SK-N-SH (cell line): ENCODE measurements around the gene MFAP2. TPM values are rescaled to one million over a fixed set of nuclear protein-coding genes. Genes with fewer than 3 reads are reported as not detected.

Experiments
- CTCF ChIA-PET: fragments of 300-600, 350-600 bp; formaldehyde crosslinking; extraction: SDS; loops from one replicate; lab custom pipeline; 2021; lab: Yijun Ruan, JAX
- POLR2A ChIA-PET: fragments of 350-600 bp; sonication (Branson Sonifier 250); formaldehyde crosslinking; extraction: SDS; loops from one replicate; lab custom pipeline; 2020; ENCODE audit warnings: antibody characterized with exemption, inconsistent platforms; lab: Yijun Ruan, JAX
- DNase-seq: peaks from one replicate; pipeline ENCODE4 v3.0.0; 2012
- H2AFZ ChIP-seq: fragments of 200-600 bp; sonication (generic); 2 replicates; pipeline ENCODE4 v1.8.1; 2016; ENCODE audit warnings: antibody characterized with exemption, mild to moderate bottlenecking, low read depth
- H3F3A ChIP-seq: fragments of 200-600 bp; sonication (generic); replicated peaks from 2 replicates; pipeline ENCODE3; 2016; ENCODE audit warnings: antibody characterized with exemption, mild to moderate bottlenecking; ENCODE audit not compliant: insufficient read depth
- H3K27ac ChIP-seq, 2 experiments: fragments of 200-500 bp in 1 of 2; fragments of 200-600 bp in 1 of 2; sonication (Bioruptor generic) in 1 of 2; sonication (generic), shearing (Covaris generic) in 1 of 2; 2 replicates each; pipeline versions ENCODE4 v1.5.1 to v1.6.1; 2014 to 2016; ENCODE audit warnings: low read depth in 2 of 2, inconsistent platforms in 1 of 2, low read length in 1 of 2, mild to moderate bottlenecking in 1 of 2, mixed read lengths in 1 of 2
- H3K27me3 ChIP-seq: fragments of 200-600 bp; sonication (generic), shearing (Covaris generic); 2 replicates; pipeline ENCODE4 v1.6.1; 2016; ENCODE audit warnings: mixed run types; ENCODE audit not compliant: insufficient read depth
- H3K36me3 ChIP-seq, 2 experiments: fragments of 200-500 bp in 1 of 2; fragments of 200-600 bp in 1 of 2; sonication (Bioruptor generic) in 1 of 2; sonication (generic) in 1 of 2; replicated peaks in 1 of 2; 2 replicates each; pipeline versions ENCODE3 to v1.5.1; 2014 to 2016; ENCODE audit warnings: low read length in 1 of 2, mild to moderate bottlenecking in 1 of 2; ENCODE audit not compliant: insufficient read depth in 2 of 2, control insufficient read depth in 1 of 2
- H3K4me1 ChIP-seq, 2 experiments: fragments of 200-500 bp in 1 of 2; fragments of 200-600 bp in 1 of 2; sonication (Bioruptor generic) in 1 of 2; sonication (generic), shearing (Covaris generic) in 1 of 2; 2 replicates each; pipeline versions ENCODE4 v1.5.1 to v1.6.1; 2014 to 2016; ENCODE audit warnings: low read depth in 1 of 2, low read length in 1 of 2, mixed run types in 1 of 2; ENCODE audit not compliant: insufficient read depth in 2 of 2, control insufficient read depth in 1 of 2
- H3K4me2 ChIP-seq: fragments of 200-600 bp; sonication (generic), shearing (Covaris generic); 2 replicates; pipeline ENCODE4 v1.6.1; 2017; ENCODE audit warnings: mixed run types
- H3K4me3 ChIP-seq, 2 experiments: fragments of 200-500 bp in 1 of 2; fragments of 200-600 bp in 1 of 2; sonication (Bioruptor generic) in 1 of 2; sonication (generic), shearing (Covaris generic) in 1 of 2; 2 replicates each; pipeline versions ENCODE4 v1.5.1 to v1.8.1; 2014 to 2016; ENCODE audit warnings: low read depth in 2 of 2, inconsistent platforms in 1 of 2, low read length in 1 of 2, mild to moderate bottlenecking in 1 of 2, mixed read lengths in 1 of 2, moderate library complexity in 1 of 2
- H3K79me2 ChIP-seq: fragments of 200-600 bp; sonication (generic); 2 replicates; pipeline ENCODE4 v1.8.1; 2017; ENCODE audit warnings: mild to moderate bottlenecking; ENCODE audit not compliant: insufficient read depth
- H3K9ac ChIP-seq: fragments of 200-600 bp; sonication (generic); 2 replicates; pipeline ENCODE4 v1.6.1; 2017; ENCODE audit warnings: mixed run types
- H3K9me2 ChIP-seq: fragments of 200-600 bp; sonication (generic); 2 replicates; pipeline ENCODE4 v1.6.1; 2017; ENCODE audit warnings: mixed run types
- H3K9me3 ChIP-seq: fragments of 200-600 bp; sonication (generic); 2 replicates; pipeline ENCODE4 v1.6.1; 2017; ENCODE audit warnings: mixed run types, mild to moderate bottlenecking, moderate library complexity
- H4K20me1 ChIP-seq: fragments of 200-600 bp; sonication (generic); 2 replicates; pipeline ENCODE4 v1.6.1; 2017; ENCODE audit warnings: mild to moderate bottlenecking, mixed run types; ENCODE audit not compliant: insufficient read depth
- CHD2 ChIP-seq: fragments of 150-350 bp; IDR thresholded peaks from 2 replicates; pipeline ENCODE4 v1.6.1; 2018; ENCODE audit warnings: low read length; ENCODE audit not compliant: partially characterized antibody
- CTCF ChIP-seq: fragments of 200-600 bp; sonication (generic); IDR thresholded peaks from 2 replicates; pipeline ENCODE4 v1.6.1; 2017; ENCODE audit warnings: antibody characterized with exemption, mild to moderate bottlenecking, moderate library complexity
- EP300 ChIP-seq, 2 experiments: IDR thresholded peaks; 2 replicates each; pipeline versions ENCODE4 v1.4.0 to v1.6.1; 2012; ENCODE audit warnings: borderline replicate concordance in 1 of 2, low read depth in 1 of 2, low read length in 1 of 2
- EZH2phosphoT487 ChIP-seq: fragments of 200-600 bp; sonication (generic); IDR thresholded peaks from 2 replicates; pipeline ENCODE4 v1.6.1; 2017; ENCODE audit warnings: low read depth, mixed run types, mild to moderate bottlenecking, antibody characterized with exemption, moderate library complexity, borderline replicate concordance
- FOXJ3 ChIP-seq: sonication (generic); formaldehyde crosslinking; IDR thresholded peaks from 2 replicates; pipeline ENCODE4 v1.5.1; 2020; ENCODE audit warnings: mild to moderate bottlenecking, missing genetic modification reagents
- GATA2 ChIP-seq: sonication (generic); formaldehyde crosslinking; IDR thresholded peaks from 2 replicates; pipeline ENCODE4 v1.5.0; 2020; ENCODE audit warnings: mild to moderate bottlenecking, missing genetic modification reagents
- JUND ChIP-seq: IDR thresholded peaks from 2 replicates; pipeline ENCODE4 v1.4.0; 2012
- MEF2A ChIP-seq: IDR thresholded peaks from 2 replicates; pipeline ENCODE4 v1.4.0; 2012; ENCODE audit warnings: low read depth, borderline replicate concordance
- MXI1 ChIP-seq: IDR thresholded peaks from 2 replicates; pipeline ENCODE4 v1.6.1; 2012; ENCODE audit warnings: mild to moderate bottlenecking, low read depth, low read length, improper control_type of control experiment
- NFIC ChIP-seq: IDR thresholded peaks from 2 replicates; pipeline ENCODE4 v1.4.0; 2012; ENCODE audit warnings: borderline replicate concordance
- NRF1 ChIP-seq: IDR thresholded peaks from 2 replicates; pipeline ENCODE4 v1.6.1; 2012; ENCODE audit warnings: low read depth, mild to moderate bottlenecking, low read length
- RCOR1 ChIP-seq: fragments of 150-350 bp; IDR thresholded peaks from 2 replicates; pipeline ENCODE4 v1.6.1; 2017; ENCODE audit warnings: antibody characterized with exemption, low read length
- USF1 ChIP-seq: IDR thresholded peaks from 2 replicates; pipeline ENCODE4 v1.4.0; 2012; ENCODE audit warnings: low read depth, borderline replicate concordance
- USF2 ChIP-seq: fragments of 150-350 bp; IDR thresholded peaks from 2 replicates; pipeline ENCODE4 v1.6.1; 2017; ENCODE audit warnings: antibody characterized with exemption, low read length, low read depth, borderline replicate concordance
- ZBTB33 ChIP-seq: IDR thresholded peaks from 2 replicates; pipeline ENCODE4 v1.4.0; 2012; ENCODE audit warnings: low read depth, borderline replicate concordance
- WGBS: methylation state at CpG from one replicate; pipeline ENCODE4 v1.1.6; 2017; ENCODE audit warnings: low lambda C conversion rate; 5-methylcytosine and 5-hydroxymethylcytosine counted together
- polyA plus RNA-seq, 3 experiments: library from polyadenylated mRNA; depleted of rRNA; stranded (reverse); fragments of >200 nt; gene quantifications; 2 replicates each; pipeline ENCODE4 v1.2.3, GENCODE V29; 2012

MFAP2 gene
- polyA plus RNA-seq, 1 of the 3 experiments (the other 2 are of a cell fraction) = 189 TPM

- Histone ChIP-seq H4K20me1 (peaks cover 14% of the 10 kb centered on the region), H3K4me2 (no peak overlapping the region), H3K27ac (no peak overlapping the region), H3K9ac (no peak overlapping the region), H3K4me3 (no peak overlapping the region)
- DNase-seq = no peak
- CTCF ChIA-PET = interaction anchor here (1.0 to 4.4 kb wide), 6 partner anchors 15 to 61 kb away, joined by 3 to 16 read pairs (median 7); partner anchors contain the start of gene MFAP2
- TF ChIP-seq MEF2A = no peak
- TF ChIP-seq, all 33 proteins: peak for 0
- POLR2A ChIA-PET = no interaction called here
- H3K27me3 ChIP-seq = no peaks in the 10 kb centered on the region
- peaks cover 21% of the 10 kb centered on the region for H3K79me2 ChIP-seq
- H3F3A ChIP-seq = peaks cover 5% of the 10 kb centered on the region
- no peaks in the 10 kb centered on the region for H3K9me2 ChIP-seq
- no peaks in the 10 kb centered on the region for H3K9me3 ChIP-seq
- 81% methylated on average over 8 of the region's 9 CpGs for WGBS
- no peaks in the 10 kb centered on the region for H3K36me3 ChIP-seq
- peaks cover 12 to 22% of the 10 kb centered on the region in 2 experiments; a peak in 2 of 4 replicates for H3K4me1 ChIP-seq
- no peak overlapping the region for H2AFZ ChIP-seq
These were observed 32.5 kb upstream of the MFAP2 start for GRCh38 chr1:17012775-17013490.

GRCh38 chr1:17011439-17012307 lies 31.3 kb upstream of the MFAP2 start, which contains the start of gene ATP13A2:
Gene ATP13A2 (minus strand): TSS chr1:17011928. CDS start chr1:17011738, 190 bp downstream.
- Histone ChIP-seq H3F3A (peaks cover 5% of the 10 kb centered on the region), H3K79me2 (peaks cover 24% of the 10 kb centered on the region), H3K27ac (peak within 1 kb of the TSS in 1 of 2 experiments; percentile 36; a peak in 1 of 4 replicates), H3K4me1 (peaks cover 12 to 22% of the 10 kb centered on the region in 2 experiments; a peak in 2 of 4 replicates), H3K27me3 (no peaks in the 10 kb centered on the region), H3K9ac (peak within 1 kb of the TSS; percentile 60; the same call in 1 of the 2 replicates), H3K4me3 (peak within 1 kb of the TSS; percentile 79 to 92), H2AFZ (peak within 1 kb of the TSS; percentile 89; the same call in 1 of the 2 replicates), H3K9me2 (no peaks in the 10 kb centered on the region), H3K36me3 (no peaks in the 10 kb centered on the region), H3K9me3 (no peaks in the 10 kb centered on the region), H4K20me1 (peaks cover 14% of the 10 kb centered on the region), H3K4me2 (peak within 1 kb of the TSS; percentile 99)
- peak; percentile 94 for DNase-seq
- ChIA-PET POLR2A (no interaction called here), CTCF (interaction anchor here (1.0 to 4.4 kb wide), 5 partner anchors 16 to 51 kb away, joined by 3 to 16 read pairs (median 5); partner anchors contain the start of gene MFAP2)
- WGBS = 3% methylated on average over 26 of the region's 94 CpGs
- no peak for TF ChIP-seq JUND
- no peak for TF ChIP-seq USF2
- no peak for TF ChIP-seq EZH2phosphoT487
- peak; percentile 32; the same call in 1 of the 2 replicates for TF ChIP-seq MXI1
- TF ChIP-seq USF1 = no peak
- no peak for TF ChIP-seq FOXJ3 (CRISPR knock-in tag)
- no peak for TF ChIP-seq EP300 (IDR thresholded peaks at IDR 0.05; ENCODE audit: borderline replicate concordance in 1 of 2, low read depth in 1 of 2, low read length in 1 of 2)
- no peak; the same call in 1 of the 2 replicates for TF ChIP-seq NRF1
- no peak for TF ChIP-seq ZBTB33
- no peak for TF ChIP-seq MEF2A
- no peak for TF ChIP-seq CTCF
- TF ChIP-seq CHD2 = peak; percentile 65
- no peak for TF ChIP-seq RCOR1
- TF ChIP-seq GATA2 (CRISPR knock-in tag) = no peak
- TF ChIP-seq NFIC = no peak
